Upper lobe of left lung (tissue), 4 donors: Measurements from ENCODE around the gene PPP3R1.

Experiments used
- CTCF ChIP-seq, 6 experiments: fragments of 450-650 bp in 4 of 6; fragments of 200-600 bp in 2 of 6; sonication (generic) in 2 of 6; IDR thresholded peaks; one replicate each; pipeline ENCODE4 v1.5.1; 2016 to 2019; ENCODE audit warnings: antibody characterized with exemption in 6 of 6
- EP300 ChIP-seq, 4 donors: sonication (generic); formaldehyde crosslinking; IDR thresholded peaks; one replicate each; pipeline ENCODE4 v1.5.1; 2017; ENCODE audit warnings: antibody characterized with exemption in 4 of 4, control low read depth in 2 of 4
- POLR2A ChIP-seq, 4 donors: fragments of 450-650 bp; IDR thresholded peaks; one replicate each; pipeline ENCODE4 v1.5.1; 2016 to 2017; ENCODE audit warnings: antibody characterized with exemption in 4 of 4, mild to moderate bottlenecking in 2 of 4
- POLR2AphosphoS5 ChIP-seq, 2 donors: sonication (generic); formaldehyde crosslinking; IDR thresholded peaks; one replicate each; pipeline ENCODE4 v1.5.1; 2017; ENCODE audit warnings: antibody characterized with exemption in 2 of 2

GRCh38 chr2:68283419-68283812, 31.1 kb upstream of the PPP3R1 start:
- TF ChIP-seq POLR2A (IDR thresholded peaks at IDR 0.05), result no peak
- no peak for TF ChIP-seq CTCF (IDR thresholded peaks at IDR 0.05)
- TF ChIP-seq POLR2AphosphoS5 (IDR thresholded peaks at IDR 0.05), result no peak
- TF ChIP-seq EP300 (IDR thresholded peaks at IDR 0.05), result no peak
